ENCODE data around the gene FBXO4.

Gene FBXO4

DNA sequence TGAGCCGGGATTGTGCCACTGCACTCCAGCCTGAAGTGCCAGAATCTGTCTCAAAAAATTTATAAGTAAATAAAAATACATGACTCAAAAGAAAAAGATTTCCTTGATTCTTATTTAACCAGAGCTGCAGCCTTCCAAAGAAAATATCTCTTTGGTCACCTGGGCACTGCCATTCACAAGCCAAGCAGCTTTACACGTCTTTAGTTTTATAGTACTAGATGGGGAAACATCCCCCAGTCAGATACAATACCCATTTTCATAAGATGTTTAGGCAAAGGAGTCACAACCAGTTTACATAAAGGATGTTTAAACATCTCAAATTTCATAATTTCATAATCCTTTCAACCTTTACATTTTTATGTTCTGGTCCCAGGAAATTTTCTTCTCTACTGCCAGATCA, 41.1 kb upstream of the FBXO4 start:
- TF ChIP-seq, protein P1, sequence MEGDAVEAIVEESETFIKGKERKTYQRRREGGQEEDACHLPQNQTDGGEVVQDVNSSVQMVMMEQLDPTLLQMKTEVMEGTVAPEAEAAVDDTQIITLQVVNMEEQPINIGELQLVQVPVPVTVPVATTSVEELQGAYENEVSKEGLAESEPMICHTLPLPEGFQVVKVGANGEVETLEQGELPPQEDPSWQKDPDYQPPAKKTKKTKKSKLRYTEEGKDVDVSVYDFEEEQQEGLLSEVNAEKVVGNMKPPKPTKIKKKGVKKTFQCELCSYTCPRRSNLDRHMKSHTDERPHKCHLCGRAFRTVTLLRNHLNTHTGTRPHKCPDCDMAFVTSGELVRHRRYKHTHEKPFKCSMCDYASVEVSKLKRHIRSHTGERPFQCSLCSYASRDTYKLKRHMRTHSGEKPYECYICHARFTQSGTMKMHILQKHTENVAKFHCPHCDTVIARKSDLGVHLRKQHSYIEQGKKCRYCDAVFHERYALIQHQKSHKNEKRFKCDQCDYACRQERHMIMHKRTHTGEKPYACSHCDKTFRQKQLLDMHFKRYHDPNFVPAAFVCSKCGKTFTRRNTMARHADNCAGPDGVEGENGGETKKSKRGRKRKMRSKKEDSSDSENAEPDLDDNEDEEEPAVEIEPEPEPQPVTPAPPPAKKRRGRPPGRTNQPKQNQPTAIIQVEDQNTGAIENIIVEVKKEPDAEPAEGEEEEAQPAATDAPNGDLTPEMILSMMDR (IDR thresholded peaks at IDR 0.05): no peak

DNA sequence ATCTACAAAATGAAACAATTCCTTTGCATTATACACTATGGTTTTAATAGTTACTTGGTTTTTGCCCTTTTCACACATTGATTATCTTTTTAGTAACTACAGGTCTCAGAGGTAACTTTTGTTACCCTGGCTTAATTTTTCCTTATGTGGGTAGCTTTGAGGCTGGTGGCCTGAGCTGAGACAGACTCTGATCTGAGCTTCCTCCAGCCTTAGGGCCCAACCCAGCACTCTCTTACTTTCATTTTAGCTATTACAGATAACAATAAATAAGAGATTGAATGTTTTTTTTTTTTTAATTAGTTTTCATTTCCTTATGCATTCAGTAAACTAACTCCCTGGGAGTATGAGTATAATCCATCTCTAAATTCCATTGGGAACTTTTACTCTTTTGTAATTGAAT, 39.8 kb upstream of the FBXO4 start:
- TF ChIP-seq, protein P1 (IDR thresholded peaks at IDR 0.05): no peak

DNA sequence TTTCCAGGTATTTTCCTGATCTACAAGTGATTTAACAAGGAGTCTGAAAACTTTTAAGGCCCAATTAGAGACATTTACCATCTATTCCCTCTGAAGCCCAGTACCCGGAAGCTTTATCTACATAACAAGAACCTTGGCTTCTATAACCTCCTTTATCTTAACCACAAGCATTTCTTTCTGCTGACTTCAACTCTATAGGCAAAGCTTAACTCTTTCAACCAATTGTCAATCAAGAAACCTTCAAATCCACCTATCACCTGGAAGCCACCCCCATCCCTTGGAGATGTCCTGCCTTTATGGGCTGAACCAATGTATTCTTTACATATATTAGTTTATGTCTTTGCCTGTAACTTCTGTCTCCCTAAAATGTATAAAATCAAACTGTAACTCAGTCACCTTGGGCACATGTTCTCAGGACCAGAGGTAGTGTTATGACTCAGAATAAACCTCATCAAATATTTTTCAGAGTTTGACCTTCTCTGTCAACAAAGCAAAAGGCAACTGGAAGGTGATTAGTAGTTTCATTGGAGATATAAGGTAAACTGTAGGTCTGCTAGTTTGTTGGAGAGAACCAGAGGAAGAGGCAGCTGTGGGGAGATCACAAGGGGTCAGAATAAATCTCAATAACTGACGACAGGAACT, 33.9 kb upstream of the FBXO4 start:
- TF ChIP-seq, protein P1 (IDR thresholded peaks at IDR 0.05): no peak

DNA sequence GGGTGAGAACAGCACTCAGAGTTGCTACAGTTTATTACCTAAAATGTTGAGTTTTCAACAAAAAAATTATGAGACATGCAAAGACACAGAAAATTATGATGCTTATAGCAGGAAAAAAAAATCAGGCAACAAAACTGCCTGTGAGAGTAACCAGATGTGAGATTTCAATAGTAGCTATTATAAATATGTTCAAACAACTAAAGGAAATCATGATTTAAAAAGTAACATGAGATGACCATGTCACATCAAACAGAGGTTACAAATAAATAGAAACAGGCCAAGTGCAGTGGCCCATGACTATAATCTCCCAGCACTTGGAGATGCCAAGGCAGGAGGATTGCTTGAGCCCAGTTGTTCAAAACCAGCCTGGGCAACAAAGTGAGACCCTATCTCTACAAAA, 33.0 kb upstream of the FBXO4 start:
- TF ChIP-seq, protein P1 (IDR thresholded peaks at IDR 0.05): no peak

DNA sequence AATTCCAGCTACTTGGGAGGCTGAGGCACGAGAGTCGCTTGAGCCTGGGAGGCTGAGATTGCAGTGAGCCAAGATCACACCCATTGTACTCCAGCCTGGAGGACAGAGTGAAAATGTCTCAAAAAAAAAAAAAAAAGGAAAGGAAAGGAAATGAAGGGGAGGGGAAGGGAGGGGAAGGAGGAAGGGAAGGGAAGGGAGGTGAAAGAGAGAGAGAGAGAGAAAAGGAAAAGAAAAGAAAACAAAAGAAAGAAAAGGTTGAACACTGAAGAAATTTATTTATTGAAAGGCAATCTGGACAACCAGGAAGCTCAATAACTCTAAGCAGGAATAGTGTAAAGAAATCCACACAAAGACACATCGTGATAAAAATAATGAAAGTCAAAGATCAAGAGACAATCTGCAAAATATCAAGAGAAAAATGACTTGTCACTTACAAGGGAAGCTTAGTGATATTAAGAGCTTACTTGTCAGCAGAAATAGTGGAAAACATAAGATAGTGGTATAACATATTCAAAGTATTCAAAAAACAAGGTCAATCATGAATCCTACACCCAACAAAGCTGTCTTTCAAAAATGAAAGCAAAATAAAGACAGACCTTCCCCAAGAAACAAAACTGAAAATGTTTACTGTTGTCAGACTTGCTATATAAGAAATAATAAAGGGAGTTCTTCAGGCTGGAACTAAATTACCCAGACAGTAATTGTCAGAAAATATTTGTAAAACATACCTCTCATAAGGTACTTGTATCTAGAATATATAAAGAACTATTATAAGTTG, 31.8 kb upstream of the FBXO4 start:
- TF ChIP-seq, protein P1 (IDR thresholded peaks at IDR 0.05): no peak

DNA sequence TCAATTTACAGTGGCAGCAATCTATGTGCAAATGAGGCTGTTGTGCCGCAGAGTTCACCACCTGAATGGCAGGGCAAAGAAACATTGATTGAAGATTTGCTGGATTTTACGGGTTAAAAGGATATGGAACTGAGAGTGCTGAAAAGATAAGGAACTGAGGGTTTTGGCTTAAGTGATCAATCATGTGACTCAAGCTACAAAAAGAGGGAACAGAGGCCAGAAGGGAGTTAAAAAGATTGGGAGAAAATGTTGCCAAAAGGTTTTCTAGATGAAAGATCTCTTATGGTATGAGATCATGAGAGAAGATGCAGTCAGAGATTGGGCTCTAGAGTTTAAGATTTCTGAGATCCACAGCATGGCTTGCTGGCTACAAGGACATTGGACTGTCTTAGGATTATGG, 28.9 kb upstream of the FBXO4 start:
- TF ChIP-seq, protein P1 (IDR thresholded peaks at IDR 0.05): no peak

GRCh38 chr5:41903382-41903891, 21.6 kb upstream of the FBXO4 start:
- TF ChIP-seq, protein P1 (IDR thresholded peaks at IDR 0.05): no peak

All from LNCAP (cell line).